GM04504 (cell line): Measurements from ENCODE around the gene POU2F1.

ENCODE experiments used
- DNase-seq: peaks from one replicate; pipeline ENCODE4 v3.0.0-alpha.2; 2012; ENCODE audit warnings: low read depth

The POU2F1 gene

DNA sequence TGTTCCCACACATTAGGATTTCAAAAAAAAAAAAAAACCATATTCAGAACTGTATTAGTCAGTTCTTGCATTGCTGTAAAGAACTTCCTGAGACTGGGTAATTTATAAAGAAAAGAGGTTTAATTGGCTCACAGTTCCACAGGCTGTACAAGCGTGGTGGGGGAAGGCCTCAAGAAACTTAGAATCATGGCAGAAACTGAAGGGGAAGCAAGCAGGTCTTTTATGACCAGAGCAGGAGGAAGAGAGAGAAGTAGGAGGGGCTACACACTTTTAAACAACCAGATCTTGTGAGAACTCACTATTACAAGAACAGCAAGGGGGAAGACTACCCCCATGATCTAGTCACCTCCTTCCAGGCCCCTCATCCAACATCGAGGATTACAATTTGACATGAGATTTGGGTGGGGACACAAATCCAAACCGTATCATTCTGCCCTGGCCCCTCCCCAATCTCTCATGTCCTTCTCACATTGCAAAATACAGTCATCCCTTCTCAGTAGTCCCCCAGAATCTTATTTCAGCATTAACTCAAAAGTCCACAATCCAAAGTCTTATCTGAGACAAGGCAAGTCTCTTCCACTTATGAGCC, 51.8 kb downstream of the POU2F1 start:
- no peak for DNase-seq

DNA sequence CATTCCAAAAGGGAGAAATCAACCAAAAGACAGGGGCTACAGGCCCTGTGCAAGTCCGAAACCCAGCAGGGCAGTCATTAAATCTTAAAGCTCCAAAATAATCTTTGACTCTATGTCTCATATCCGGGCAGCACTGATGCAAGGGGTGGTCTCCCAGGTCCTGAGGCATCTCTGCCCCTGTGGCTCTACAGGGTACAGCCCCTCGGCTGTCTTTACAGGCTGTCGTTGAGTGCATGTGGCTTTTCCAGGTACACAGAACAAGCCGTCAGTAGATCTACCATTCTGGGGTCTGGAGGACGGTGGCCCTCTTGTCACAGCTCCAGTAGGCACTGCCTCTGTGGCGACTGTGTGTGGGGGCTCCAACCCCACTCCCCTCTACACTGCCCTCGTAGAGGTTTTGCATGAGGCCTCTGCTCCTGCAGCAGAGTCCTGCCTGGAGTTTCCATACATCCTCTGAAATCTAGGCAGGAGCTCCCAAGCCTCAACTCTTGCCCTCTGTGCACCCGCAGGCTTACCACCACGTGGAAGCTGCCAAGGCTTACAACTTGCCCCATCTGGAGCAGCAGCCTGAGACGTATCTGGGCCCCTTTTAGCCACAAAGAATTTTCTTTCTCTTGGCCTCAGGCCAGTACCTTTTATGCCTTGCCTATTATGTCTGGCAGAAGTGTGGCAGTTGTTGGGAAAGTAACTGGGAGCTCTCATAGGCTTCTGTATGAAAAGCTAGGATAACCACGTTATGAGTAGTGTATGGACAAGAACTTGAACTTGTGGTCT, 52.5 kb downstream of the POU2F1 start:
- peak; percentile 2 for DNase-seq

DNA sequence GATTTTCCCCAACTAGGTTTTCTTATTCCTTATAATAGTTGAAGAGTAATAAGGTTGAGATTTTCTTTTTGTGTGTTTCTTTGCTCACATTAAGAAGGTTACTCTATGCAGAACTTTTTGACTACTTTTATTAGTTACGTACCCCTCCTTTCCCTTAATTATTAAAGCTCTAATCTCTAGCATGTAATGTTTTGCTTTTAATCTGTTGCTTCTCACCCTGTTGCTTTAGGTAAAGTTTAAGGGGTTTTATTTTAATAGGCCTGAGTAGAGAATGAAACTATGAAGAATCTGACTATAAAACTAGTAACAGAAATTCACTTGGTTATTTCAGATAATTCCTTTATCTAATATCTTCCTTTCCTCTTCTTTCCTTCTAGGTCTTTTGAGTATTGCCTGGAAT, 53.4 kb downstream of the POU2F1 start:
- no peak for DNase-seq

DNA sequence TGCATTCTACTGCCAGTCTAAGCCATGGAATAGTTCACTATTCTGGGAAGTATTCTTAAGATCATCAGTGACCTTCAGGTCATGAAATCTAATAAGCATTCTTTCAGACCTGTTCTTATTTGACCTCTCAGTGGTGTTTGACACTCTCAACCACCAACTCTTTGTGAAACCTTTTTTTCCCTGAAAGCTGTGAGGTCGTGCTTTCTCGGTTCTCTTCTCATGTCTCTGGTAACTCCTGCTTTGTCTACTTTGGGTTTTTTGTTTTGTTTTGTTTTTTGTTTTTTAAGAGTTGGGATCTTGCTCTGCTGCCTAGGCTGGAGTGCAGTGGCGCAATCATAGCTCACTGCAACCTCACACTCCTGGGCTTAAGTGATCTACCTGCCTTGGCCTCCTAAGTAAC, 56.3 kb downstream of the POU2F1 start:
- DNase-seq = no peak

DNA sequence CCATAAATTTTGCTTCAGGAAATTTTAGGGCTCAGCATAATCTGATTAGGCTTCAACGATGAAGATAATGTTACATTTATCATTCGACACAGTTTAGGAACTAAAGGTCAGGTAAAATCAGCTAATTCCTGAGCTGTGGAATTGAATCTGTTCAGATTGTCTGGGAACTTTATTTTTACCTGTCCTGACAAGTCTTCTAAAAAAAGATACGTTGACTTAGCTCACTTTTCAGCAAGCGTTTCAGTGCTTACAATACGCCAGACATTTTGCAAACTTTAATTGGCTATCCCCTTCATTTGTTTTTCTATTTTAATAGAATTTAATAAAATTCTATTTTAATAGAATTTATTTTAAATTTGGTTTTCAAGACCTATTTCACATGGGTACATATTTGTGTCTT, 57.8 kb downstream of the POU2F1 start:
- no peak for DNase-seq

DNA sequence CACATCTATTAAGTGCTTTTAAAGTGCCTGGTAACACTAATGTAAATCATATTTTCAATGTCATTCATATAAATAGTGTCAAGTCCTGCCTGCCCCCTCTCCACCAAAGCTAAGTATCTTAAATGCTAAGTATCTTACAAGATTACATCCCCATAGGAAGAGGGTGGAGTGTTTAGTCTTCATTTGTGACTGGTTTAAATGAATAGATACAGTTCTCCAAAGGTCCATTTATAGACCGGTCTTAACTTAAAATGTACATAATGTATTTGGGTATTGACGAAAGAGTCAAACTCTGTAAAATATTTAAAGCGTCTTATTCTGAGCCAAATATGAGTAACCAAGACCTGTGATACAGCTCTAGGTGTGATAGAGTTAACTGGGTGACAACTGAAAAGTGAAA, 60.2 kb downstream of the POU2F1 start:
- no peak for DNase-seq

DNA sequence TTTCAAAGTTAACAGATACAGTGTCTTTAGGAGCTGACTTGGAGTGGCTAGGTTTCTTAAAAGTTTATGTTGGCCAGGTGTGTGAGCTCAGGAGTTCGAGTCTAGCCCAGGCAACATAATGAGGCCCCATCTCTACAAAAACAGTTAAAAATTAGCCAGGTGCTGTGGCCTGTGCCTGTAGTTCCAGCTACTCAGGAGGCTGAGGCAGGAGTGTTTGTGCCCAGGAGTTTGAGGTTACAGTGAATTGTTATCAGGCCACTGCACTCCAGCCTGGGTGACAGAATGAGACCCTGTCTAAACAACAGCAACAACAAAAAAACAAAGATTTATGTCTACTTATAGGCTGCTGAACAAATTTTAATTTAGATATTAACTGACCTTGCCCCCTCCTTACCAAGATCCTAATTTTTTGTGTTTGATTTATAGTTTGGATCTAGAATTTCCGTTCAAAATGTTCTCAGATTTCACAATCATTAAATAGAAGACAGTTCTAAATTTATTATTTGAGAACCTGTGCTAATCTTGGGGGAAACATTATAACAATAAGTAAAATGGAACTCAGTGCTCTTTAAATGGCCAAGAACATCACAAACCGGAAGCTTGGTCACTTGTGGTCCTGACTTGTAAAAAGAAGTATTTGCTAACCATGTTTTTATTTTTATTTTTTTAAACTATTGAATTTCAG, 67.8 kb downstream of the POU2F1 start:
- no peak for DNase-seq

DNA sequence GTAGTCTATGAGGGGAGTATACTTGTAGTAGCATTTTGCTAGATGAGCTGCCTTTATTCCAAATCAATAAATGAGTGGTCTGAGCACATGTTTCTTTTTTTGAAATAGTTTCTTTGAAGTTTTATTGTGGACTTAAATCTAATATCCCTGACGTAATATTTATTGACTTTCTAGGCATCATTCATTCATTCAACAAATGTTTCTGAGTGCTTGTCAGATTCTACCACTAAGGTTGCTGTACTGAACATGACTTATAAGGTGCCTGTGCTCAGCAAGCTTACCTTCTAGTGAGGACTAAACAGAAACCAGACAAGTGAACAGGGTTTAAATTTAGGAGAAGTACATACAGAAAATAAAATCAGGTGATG, 68.4 kb downstream of the POU2F1 start:
- DNase-seq = no peak

DNA sequence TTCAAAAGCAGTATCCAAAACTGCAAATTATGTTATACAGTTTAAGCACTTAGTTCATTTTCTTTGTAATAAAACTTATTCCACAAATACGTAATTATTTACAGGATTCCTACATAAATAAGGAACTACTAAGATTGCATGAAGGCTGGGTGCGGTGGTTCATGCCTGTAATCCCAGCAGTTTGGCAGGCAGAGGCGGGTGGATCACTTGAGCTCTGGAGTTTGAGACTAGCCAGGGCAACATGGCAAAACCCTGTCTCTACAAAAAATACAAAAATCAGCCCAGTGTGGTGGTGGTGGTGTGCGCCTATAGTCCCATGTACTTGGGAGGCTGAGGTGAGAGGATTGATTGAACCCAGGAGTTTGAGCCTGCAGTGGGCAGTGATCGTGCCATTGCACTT, 69.3 kb downstream of the POU2F1 start:
- DNase-seq = no peak

DNA sequence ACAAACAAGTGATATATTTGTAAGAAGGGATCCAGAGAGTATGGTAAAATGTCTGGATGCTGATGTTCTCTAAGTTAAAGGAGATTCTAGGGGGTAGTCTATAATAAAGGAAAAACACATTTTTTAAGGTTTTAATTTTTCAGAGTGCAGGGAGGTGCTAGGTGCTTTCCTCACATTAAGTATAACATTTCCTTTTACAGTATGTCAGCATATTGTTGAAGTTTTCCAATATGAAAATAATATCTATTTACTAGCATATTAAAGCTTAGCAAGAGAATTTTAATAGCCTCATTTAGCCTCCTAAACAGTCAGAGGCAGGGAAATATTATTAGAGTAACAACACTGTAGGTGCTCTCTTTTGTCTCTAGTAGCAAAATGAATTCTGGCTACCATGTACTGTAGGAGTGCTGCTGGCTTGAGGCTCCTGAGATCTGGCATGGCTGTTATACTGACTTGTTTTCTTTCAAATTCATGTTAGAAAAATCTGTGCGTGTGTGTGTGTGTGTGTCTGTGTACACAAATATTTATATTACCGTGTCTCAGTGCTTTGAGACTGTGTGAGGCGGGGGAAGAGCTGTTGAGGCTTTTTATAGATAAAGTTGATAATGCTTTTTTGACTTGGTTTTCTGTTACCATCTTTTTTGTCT, 71.0 kb downstream of the POU2F1 start:
- DNase-seq = no peak

DNA sequence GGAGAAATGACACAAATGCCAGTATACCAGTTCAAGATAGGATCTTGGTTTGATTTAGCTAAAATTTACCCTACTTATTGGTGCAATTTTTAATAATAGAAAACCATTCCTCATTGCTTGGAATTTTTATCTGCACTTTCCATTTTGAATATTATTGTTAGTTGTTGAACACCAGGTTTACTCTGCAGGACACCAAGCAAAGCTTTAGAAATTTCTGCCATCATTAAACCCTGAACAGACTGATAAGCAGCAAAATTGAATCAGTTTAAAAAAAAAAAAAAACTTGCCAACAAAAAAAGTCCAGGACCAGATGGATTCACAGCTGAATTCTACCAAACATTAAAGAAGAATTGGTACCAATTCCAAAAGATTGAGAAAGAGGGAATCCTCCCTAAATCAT, 71.5 kb downstream of the POU2F1 start:
- DNase-seq = no peak

DNA sequence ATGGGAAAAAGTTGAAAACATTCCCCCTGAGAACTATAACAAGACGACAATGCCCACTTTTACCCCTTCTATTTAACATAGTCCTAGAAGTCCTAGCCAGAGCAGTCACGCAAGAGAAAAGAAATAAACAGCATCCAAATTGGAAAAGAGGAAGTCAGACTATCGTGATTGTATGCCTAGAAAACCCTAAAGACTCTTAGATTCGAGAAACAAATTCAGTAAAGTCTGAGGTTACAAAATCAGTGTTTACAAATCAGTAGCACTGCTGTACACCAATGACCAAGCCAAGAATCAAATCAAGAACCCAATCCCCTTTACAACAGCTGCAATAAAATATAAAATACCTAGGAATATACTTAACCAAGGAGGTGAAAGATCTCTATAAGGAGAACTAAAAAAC, 72.4 kb downstream of the POU2F1 start:
- DNase-seq = no peak

DNA sequence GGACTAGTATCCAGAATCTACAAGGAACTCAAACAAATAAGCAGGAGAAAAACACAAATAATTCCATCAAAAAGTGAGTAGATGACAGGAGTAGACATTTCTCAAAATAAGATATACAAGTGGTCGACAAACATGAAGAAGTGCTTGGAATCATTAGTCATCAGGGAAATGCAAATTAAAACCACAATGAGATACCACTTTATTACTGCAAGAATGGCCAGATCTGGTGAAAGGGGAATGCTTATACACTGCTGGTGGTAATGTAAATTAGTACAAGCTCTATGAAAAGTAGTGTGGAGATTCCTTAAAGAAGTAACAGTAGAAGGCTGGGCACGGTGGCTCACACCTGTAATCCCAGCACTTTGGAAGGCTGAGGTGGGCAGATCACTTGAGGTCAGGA, 73.8 kb downstream of the POU2F1 start:
- DNase-seq = no peak

DNA sequence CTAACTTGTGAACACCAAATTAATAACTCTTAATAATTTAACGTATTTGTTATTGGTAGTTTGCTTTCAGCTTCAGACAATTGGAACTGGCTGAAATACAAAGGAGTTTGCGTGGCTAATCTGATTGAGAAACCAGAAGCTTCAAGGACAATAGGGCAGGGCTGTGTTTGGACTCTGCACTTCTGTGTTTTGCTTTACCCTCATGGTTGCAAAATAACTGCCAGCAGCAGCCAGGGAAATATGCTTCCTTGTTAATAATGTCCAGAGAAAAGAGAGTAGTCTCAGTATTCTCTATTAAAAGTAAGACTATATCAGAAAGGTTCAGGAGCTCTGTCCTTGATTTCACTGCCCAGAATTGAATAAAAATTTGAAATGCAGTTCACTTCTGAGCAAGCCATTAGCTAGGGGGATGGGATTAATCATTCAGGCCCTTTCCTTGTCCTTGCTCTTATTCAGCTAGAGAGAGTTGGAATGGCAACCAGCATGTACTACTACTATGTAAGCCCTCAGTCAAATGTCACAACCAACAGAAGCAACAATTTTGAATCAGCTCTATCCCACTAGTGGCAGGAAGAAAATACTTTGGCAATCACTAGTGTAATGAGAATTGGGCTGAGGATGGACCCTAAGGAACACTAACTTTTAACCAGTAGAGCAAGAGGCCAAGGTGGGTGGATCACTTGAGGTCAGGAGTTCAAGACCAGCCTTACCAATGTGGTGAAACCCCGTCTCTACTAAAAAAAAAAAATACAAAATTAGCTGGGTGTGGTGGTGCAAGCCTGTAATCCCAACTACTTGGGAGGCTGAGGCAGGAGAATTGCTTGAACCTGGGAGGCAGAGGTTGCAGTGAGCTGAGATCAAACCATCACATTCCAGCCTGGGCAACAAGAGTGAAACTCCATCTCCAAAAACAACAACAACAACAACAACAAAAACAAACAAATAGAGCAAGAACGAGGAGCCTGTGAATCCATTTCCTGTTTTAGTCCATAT, 76.8 kb downstream of the POU2F1 start:
- no peak for DNase-seq

DNA sequence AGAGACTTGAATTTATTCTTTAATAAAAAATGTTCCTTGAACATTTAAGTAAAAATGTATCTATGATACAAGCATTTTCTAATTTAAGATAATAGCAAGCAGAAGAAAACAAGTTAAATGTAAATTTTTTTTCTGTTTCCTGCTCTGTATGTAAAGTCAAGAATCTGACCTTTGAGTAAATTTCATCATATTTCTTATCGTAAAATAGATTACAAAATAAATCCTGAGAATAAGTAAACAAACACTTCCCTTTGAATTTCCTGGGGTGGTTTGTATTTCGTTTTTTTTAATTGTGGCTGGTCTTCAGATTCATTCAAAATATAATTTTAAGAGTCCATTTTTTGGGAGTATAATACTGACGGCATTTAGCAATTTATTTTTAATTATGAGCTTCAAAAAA, 77.6 kb downstream of the POU2F1 start:
- DNase-seq = no peak

DNA sequence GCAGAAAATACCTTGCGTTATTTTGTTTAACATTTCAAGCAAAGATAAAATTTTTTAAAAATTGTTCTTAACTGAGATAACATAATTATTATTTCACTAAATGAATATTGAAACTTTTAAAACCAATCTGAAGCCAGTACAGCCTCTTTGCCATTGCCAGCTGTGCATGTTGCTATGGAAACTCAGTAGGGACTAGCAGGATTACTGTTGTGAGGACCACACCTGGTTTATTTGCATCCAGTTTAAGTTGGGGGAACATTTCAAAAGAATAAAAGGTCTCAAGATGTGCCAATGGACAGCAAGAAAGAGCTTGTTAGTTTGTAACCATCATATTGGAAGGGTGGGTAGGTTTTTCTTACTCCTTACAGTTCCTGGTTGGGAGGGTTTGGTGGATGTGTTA, 80.7 kb downstream of the POU2F1 start:
- DNase-seq = no peak

DNA sequence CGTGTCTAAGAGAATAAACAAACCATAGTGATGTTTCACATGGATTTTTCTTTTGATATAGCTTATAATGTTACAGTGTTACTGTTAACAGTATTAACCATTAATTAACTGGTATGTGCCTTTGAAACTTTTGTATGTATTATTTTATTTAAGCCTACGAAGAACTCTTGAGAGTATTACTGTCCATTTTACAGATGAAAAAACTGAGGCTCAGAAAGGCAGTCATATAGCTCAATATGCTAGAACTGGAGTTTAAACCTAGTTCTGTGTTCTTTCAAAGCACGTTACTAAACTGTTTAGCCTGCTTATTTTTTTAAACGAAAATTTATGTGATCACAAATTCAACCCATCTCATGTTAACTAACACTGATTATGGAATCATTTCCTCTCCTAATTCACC, 83.5 kb downstream of the POU2F1 start:
- DNase-seq = no peak

DNA sequence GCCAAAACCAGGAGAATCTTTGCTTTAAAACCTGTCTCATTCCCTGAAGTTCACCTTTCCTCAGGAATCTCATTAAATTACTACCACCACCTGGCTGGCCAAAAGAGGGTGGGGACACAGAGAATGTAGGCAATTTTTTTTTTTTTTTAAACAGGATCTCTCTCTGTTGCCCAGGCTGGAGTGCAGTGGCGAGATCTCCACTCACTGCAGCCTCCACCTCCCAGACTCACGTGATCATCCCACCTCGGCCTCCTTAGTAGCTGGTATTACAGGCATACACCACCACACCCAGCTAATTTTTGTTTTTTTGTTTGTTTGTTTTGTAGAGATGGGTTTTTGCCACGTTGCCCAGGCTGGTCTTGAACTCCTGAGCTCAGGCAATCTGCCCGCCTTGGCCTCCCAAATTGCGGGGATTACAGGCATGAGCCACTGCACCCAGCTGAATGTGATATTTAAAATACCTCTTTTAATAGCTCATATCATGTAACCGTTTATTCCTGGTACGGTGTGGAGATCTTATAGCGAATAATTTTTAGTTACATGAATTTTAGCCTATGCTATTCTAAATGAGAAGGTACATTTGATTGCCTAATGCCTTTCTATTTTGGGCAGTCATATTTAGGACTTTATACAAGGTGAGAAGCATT, 84.5 kb downstream of the POU2F1 start:
- DNase-seq = no peak

DNA sequence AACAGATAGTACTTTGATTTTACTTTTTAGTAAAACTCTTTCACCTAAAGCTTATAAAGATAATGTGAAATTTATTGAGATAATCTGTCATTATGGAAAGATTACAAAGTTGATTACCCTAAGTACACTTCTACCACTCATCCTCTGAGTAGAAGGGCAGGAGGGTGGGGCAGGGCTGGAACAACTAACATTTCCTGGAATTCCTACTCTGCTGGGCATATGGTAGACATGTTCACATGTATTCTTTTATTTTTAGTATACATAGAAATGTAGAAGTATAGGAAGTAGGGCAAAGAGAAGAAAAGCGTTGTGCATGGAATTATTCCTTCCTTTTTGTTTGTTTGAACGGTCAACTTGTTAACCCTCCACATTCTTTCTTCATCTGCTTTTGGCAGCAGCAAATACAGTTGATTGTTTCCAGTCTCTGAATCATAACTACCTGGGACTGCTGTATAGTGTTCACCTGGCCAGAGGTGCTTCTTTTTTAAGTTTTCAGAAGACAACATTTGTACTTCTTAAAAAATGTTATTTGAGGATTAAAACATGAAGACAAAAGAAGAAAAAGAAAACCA, 85.1 kb downstream of the POU2F1 start:
- no peak for DNase-seq

DNA sequence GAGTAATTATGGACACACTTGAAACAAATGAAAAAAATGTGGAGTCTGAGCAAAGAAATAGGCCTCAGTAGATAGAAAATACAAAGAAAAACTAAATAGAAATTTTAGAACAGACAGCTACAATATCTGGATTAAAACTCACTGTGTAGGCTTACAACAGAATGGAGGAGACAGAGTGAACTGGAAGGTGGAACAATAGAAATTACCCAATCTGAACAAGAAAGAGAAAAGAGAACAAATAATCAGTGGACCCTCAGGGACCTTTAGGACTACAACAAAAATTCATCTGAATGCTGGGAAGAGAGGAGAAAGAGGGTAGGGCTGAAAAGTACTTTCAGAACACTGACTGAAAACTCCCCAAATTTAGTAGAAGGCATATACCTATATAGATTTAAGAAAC, 90.0 kb downstream of the POU2F1 start:
- no peak for DNase-seq

DNA sequence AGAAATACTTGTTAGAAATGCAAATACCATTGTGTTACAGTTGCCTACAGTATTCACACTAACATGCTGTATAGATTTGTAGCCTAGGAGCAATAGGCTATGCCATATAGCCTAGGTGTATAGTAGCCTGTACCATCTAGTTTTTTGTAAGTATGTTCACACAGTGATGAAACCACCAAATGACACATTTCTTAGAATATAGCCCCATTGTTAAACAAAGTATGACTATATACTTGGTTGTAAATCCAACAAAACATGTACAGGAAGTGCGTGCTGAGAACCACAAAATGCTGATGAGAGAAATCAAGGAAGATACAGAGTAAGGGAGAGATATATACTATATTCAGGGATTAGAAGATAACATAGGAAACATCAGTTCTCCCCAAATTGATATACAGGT, 92.2 kb downstream of the POU2F1 start:
- no peak for DNase-seq
